Measurements from ENCODE around the gene CHMP4A. TPM values are rescaled to one million over a fixed set of nuclear protein-coding genes. Genes with fewer than 3 reads are reported as not detected.

Gene CHMP4A
- total RNA-seq, 1 donor from 2014 or later: 37.6 TPM

DNA sequence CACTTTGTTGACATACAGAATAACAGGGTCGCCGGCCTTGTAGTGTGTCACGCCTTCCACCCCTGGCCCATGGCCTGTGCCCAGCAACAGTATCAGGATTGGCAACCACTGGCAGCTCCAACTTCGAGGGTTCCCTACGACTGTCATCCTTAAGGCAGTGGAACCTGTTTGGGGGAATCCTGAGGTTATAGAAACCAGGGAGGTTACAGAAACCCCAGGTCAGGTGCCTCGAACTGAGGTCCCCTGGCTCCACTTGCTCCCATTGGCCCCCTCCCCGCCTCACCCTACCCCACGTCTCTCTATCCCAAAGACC is 18.5 kb downstream of the CHMP4A start:
- peak overlapping the region; percentile 95 for H3K27ac ChIP-seq
- H3K4me1 ChIP-seq: peaks cover 39% of the 10 kb centered on the region
- peak overlapping the region; percentile 65 to 72 for H3K4me3 ChIP-seq
- no peaks in the 10 kb centered on the region for H3K9me3 ChIP-seq
- intact Hi-C loops (cut with DNase I): no loop called here
- TF ChIP-seq, protein P1, sequence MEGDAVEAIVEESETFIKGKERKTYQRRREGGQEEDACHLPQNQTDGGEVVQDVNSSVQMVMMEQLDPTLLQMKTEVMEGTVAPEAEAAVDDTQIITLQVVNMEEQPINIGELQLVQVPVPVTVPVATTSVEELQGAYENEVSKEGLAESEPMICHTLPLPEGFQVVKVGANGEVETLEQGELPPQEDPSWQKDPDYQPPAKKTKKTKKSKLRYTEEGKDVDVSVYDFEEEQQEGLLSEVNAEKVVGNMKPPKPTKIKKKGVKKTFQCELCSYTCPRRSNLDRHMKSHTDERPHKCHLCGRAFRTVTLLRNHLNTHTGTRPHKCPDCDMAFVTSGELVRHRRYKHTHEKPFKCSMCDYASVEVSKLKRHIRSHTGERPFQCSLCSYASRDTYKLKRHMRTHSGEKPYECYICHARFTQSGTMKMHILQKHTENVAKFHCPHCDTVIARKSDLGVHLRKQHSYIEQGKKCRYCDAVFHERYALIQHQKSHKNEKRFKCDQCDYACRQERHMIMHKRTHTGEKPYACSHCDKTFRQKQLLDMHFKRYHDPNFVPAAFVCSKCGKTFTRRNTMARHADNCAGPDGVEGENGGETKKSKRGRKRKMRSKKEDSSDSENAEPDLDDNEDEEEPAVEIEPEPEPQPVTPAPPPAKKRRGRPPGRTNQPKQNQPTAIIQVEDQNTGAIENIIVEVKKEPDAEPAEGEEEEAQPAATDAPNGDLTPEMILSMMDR (IDR thresholded peaks at IDR 0.05): no peak
- TF ChIP-seq POLR2AphosphoS5 (IDR thresholded peaks at IDR 0.05; ENCODE audit: insufficient read depth in 1 of 2, low read depth in 1 of 2): no peak
- no peak for TF ChIP-seq POLR2A (IDR thresholded peaks at IDR 0.05)
- H3K27me3 ChIP-seq: no peaks in the 10 kb centered on the region
- H3K36me3 ChIP-seq: peaks cover 0 to 15% of the 10 kb centered on the region in 2 donors
- no peak for DNase-seq (ENCODE audit: extremely low spot score in 2 of 2)

DNA sequence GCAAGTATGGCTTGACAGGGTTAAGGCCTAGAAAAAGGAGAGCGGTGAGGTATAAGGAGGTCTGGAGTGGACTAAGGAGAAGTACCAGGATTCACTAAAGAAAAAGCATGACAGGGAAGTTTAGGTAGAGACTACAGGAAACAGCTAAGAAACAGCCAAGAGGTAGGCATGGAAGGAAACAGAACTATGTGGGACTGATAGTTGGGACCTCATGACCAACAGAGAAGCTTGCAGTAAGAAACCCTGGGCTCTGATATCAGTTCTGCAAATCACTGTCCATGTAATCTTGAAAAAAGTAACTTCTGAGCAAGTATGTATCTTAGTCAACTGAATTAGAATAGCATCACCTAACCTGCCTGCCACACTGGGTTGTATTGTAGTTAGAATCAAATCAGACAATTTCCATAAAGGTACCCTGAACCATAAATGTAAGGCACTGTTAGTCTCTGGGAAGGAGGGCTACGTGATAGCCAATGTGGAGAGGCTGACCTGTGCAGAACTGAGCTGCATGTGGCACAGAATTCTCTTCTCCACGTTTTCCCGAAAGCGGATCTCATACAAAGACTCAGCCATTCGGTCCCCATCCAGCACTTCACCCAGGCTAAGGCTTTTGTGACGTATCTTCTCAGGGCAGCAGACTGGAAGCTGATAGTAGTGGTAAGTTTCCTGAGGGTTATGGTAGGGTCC is 19.0 kb downstream of the CHMP4A start:
- Histone ChIP-seq H3K36me3 (peaks cover 0 to 17% of the 10 kb centered on the region in 2 donors), H3K4me3 (peak overlapping the region; percentile 65 to 72), H3K9me3 (no peaks in the 10 kb centered on the region), H3K4me1 (peaks cover 39% of the 10 kb centered on the region), H3K27ac (peak overlapping the region; percentile 95), H3K27me3 (no peaks in the 10 kb centered on the region)
- TF ChIP-seq POLR2AphosphoS5 (IDR thresholded peaks at IDR 0.05; ENCODE audit: insufficient read depth in 1 of 2, low read depth in 1 of 2): no peak
- TF ChIP-seq, protein P1 (IDR thresholded peaks at IDR 0.05): no peak
- TF ChIP-seq POLR2A (IDR thresholded peaks at IDR 0.05): no peak
- intact Hi-C loops (cut with DNase I): no loop called here
- no peak for DNase-seq (ENCODE audit: extremely low spot score in 2 of 2)

DNA sequence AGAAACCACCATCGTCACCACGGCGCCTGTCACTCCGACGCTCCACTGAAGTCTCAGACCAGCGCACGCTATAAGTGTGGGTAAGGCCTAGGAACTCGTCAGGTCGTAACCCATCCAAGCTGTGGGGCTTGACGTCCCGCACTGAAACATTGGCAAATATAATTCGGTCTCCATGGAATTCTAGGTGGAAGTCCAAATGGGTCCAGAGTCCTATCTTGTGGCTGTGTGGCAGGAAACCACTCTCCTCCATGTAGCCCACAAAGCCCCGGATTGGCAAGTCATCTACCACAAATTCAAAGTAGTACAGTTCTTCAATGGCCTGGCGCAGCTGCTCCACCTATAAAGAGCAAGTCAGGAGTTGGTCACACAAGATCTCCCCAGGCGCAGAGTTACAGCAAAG is 20.4 kb downstream of the CHMP4A start:
- TF ChIP-seq POLR2A (IDR thresholded peaks at IDR 0.05) (no peak), POLR2AphosphoS5 (IDR thresholded peaks at IDR 0.05; ENCODE audit: insufficient read depth in 1 of 2, low read depth in 1 of 2) (no peak)
- TF ChIP-seq, protein P1 (IDR thresholded peaks at IDR 0.05): no peak
- intact Hi-C loops (cut with DNase I): no loop called here
- DNase-seq (ENCODE audit: extremely low spot score in 2 of 2): no peak
- Histone ChIP-seq H3K4me1 (peaks cover 33% of the 10 kb centered on the region), H3K36me3 (peaks cover 0 to 17% of the 10 kb centered on the region in 2 donors), H3K9me3 (no peaks in the 10 kb centered on the region), H3K27me3 (no peaks in the 10 kb centered on the region), H3K27ac (no peak overlapping the region), H3K4me3 (no peak overlapping the region)

DNA sequence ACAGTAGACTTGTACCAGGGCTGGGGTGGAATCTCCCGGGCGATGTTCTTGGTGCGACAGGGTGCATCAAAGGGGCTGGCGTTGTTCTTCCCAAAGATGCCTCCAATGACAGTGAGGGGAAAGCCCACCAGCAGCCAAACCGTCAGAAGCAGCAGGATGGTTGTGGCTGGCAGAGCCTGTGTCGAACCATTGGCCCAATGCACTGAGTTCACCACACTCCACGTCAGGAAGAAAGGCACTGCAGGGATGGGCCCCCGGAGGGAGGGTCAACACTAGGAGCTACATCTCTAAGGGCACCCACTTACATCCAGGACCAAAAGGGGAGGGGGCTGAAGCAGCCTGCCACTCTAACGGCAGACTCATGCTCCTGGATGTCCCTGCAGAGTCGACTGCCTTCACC is 22.9 kb downstream of the CHMP4A start:
- peaks cover 0 to 26% of the 10 kb centered on the region in 2 donors for H3K36me3 ChIP-seq
- H3K9me3 ChIP-seq: no peaks in the 10 kb centered on the region
- H3K27ac ChIP-seq: no peak overlapping the region
- TF ChIP-seq, protein P1 (IDR thresholded peaks at IDR 0.05): no peak
- TF ChIP-seq POLR2AphosphoS5 (IDR thresholded peaks at IDR 0.05; ENCODE audit: insufficient read depth in 1 of 2, low read depth in 1 of 2): no peak
- no peak for TF ChIP-seq POLR2A (IDR thresholded peaks at IDR 0.05)
- H3K27me3 ChIP-seq: no peaks in the 10 kb centered on the region
- DNase-seq (ENCODE audit: extremely low spot score in 2 of 2): no peak
- peaks cover 26% of the 10 kb centered on the region for H3K4me1 ChIP-seq
- intact Hi-C loops (cut with DNase I): no loop called here
- no peak overlapping the region for H3K4me3 ChIP-seq

DNA sequence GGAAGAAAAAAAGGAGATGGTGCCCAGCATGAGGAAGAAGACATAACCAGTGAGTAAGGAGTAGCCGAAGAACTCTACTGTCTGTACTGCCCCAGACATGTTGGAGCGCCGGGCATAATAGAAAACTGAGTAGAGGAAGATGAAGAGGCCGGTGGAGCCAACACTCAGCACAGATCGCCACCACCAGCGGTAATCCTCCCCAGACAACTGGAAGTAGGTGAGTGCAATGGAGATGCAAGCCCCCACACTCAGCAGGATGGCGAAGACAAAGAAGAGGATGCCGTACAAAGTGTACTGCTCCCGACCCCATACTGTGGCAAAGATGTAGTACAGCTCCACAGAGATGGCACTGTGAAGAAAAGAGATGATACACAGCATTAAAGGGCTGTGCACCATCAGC is 23.8 kb downstream of the CHMP4A start:
- Histone ChIP-seq H3K4me3 (no peak overlapping the region), H3K4me1 (peaks cover 21% of the 10 kb centered on the region), H3K9me3 (no peaks in the 10 kb centered on the region), H3K27me3 (no peaks in the 10 kb centered on the region), H3K36me3 (peaks cover 0 to 36% of the 10 kb centered on the region in 2 donors), H3K27ac (no peak overlapping the region)
- TF ChIP-seq, protein P1 (IDR thresholded peaks at IDR 0.05): no peak
- TF ChIP-seq POLR2AphosphoS5 (IDR thresholded peaks at IDR 0.05; ENCODE audit: insufficient read depth in 1 of 2, low read depth in 1 of 2) (no peak), POLR2A (IDR thresholded peaks at IDR 0.05) (no peak)
- intact Hi-C loops (cut with DNase I): no loop called here
- no peak for DNase-seq (ENCODE audit: extremely low spot score in 2 of 2)

Data from vagina (tissue), 2 donors.